GM21526 (cell line): Measurements from ENCODE around the gene PSME2.
"Not testable (repeated sequence)": the region's sequence is repeated elsewhere in the genome, so short reads cannot be mapped to it uniquely, and the experiment has no call there.

ENCODE experiments used
- ATAC-seq: cut with Tn5 transposase; IDR thresholded peaks from one replicate; pipeline ENCODE4 v1.9.1; 2021; ENCODE audit warnings: moderate library complexity; ENCODE audit not compliant: unreplicated experiment, low FRiP score

Gene PSME2

GRCh38 chr14:24116128-24116814, 30.1 kb downstream of the PSME2 start:
- ATAC-seq: no peak

GRCh38 chr14:24115422-24116127, 30.8 kb downstream of the PSME2 start:
- ATAC-seq: no peak

GRCh38 chr14:24114532-24115421, 31.6 kb downstream of the PSME2 start, which contains the start of the genes DCAF11 and NRL:
Gene DCAF11 (plus strand): TSS chr14:24114777. CDS start chr14:24115595, 818 bp downstream.
Gene NRL (minus strand): TSS chr14:24114949. CDS start chr14:24082848, 32,101 bp downstream.
- ATAC-seq: peak; percentile 81

GRCh38 chr14:24113801-24114531, 32.4 kb downstream of the PSME2 start:
- no peak for ATAC-seq

GRCh38 chr14:24113379-24113800, 33.0 kb downstream of the PSME2 start:
- ATAC-seq: no peak

DNA sequence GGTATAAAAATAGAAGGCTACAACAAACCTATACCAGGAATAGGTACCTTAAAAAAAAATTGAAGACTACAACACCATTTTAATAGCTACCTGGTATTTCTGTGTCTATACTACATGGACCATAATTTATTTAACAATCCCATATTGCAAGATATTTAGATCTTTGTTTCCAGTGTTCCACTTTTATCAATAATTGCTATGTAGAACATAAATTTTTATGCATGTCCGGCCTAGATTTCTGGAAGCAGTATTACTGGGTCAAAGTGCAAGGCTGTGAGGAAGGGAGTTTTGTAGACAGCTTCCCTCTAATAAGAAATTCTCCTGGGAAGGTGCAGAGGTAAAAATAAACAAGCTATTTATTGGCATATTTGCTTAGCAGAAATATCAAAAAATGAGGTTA, 35.9 kb downstream of the PSME2 start:
- no peak for ATAC-seq

DNA sequence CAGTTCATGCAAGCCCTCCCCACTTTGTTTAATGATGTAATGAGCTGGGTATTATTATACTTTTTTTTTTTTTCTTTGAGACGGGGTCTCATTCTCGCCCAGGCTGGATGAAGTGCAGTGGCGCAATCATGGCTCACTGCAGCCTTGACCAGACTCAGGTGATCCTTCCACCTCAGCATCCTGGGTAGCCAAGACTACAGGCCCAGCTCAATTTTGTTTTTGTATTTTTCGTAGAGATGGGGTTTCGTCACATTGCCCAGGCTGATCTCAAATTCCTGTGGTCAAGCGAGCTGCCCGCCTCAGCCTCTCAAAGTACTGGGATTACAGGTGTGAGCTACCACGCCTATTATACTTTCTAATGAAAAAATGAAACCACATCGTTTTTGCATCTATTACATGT, 36.4 kb downstream of the PSME2 start:
- no peak for ATAC-seq

- ATAC-seq: no peak
Measured at GRCh38 chr14:24108336-24108874, 38.0 kb downstream of the PSME2 start.

- ATAC-seq: no peak
Measured at GRCh38 chr14:24106672-24107271, 39.6 kb downstream of the PSME2 start.

DNA sequence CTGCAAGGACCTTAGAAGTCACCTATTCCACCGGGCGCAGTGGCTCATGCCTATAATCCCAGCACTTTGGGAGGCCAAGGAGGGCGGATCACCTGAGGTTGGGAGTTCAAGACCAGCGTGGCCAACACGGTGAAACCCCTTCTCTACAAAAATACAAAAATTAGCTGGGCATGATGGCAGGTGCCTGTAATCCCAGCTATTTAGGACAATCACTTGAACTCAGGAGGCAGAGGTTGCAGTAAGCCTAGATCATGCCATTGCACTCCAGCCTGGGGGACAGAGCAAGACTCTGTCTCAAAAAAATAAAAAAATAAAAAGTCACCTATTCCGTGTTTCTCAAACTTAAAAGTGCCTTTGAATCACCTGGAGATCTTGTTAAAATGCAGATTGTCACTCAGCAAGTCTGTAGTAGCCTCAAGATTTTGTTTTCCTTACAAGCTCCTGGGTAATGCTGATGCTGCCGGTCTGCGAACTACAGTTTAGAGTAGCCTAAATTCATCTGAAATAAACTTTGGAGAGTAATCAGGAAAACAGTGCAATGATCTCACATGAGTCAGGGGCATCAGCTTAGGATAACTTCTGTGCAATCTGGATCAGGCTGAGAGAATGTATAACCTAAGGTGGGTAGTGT, 40.7 kb downstream of the PSME2 start:
- ATAC-seq: not testable (repeated sequence)

DNA sequence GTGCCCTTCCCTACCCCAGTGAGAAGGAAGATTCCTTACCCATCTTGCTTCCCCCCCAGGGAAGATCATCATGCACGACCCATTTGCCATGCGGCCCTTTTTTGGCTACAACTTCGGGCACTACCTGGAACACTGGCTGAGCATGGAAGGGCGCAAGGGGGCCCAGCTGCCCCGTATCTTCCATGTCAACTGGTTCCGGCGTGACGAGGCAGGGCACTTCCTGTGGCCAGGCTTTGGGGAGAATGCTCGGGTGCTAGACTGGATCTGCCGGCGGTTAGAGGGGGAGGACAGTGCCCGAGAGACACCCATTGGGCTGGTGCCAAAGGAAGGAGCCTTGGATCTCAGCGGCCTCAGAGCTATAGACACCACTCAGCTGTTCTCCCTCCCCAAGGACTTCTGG, 43.0 kb downstream of the PSME2 start:
- ATAC-seq: no peak

DNA sequence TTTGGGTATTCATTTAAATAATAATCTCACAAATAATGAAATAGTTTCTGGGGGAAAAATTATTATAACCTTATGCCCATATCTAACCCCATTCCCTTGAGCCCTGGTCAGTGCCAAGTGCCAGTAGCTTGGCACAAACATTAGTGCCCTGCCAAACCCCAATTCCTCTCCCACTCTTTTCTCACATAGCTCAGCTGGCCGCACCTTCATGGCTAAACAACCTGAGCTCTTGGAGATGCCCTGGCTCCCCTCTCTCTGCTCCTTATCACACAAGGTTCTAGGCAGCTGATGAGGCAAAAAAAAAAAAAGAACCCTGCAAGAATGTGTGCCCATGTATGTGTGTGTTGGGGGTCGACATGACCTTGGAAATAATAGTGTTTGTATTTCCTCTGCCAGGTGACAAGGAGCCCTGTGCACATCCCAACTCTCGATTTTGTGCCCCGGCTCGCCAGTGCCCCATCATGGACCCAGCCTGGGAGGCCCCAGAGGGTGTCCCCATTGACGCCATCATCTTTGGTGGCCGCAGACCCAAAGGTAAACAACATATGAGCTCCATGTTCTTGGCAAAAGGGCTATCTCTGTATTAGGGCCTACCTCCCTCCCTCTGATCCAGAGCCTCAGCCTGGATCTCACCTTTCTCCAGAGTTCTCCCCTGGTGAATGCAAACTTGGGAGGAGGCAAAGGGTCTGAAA, 43.9 kb downstream of the PSME2 start:
- no peak for ATAC-seq

GRCh38 chr14:24100982-24101494, 45.4 kb downstream of the PSME2 start:
- no peak for ATAC-seq

DNA sequence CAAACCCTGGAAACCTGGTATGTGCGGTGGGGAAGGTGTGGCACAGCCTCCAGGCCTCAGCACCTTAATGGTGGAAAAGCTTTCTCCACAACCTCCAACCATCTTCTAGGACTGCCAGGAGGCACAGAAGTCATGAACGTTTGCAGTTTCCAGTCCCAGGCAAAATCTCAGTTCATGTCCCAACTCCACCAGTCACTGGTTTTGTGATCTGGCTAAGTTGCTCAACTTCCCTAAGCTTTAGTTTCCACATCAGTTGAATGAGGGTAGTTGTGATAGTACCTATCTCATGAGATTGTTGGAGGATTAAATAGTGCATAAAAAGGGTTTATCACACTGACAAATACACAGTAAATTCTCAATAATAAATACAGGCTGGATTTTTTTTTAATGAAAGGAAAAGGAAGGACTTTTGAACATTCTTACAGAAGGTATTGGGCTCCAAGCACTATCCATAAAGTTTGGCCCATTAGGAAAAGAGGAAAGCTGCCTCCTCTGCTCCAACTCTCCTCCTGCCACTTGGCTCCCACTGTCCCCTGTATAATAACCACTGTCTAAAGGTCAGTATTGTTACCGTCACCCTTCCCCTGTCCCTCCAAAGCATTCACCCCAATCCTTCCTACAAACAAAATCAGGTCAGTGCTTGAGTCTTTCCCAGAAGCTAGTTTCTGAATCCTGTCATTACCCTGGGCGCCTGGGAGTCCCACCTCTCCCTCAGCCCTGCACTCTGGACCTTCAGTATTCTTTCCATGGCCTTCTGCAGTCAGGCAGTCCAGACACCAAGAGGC, 46.0 kb downstream of the PSME2 start:
- ATAC-seq: no peak

GRCh38 chr14:24098927-24099813, 47.2 kb downstream of the PSME2 start:
- ATAC-seq: no peak

DNA sequence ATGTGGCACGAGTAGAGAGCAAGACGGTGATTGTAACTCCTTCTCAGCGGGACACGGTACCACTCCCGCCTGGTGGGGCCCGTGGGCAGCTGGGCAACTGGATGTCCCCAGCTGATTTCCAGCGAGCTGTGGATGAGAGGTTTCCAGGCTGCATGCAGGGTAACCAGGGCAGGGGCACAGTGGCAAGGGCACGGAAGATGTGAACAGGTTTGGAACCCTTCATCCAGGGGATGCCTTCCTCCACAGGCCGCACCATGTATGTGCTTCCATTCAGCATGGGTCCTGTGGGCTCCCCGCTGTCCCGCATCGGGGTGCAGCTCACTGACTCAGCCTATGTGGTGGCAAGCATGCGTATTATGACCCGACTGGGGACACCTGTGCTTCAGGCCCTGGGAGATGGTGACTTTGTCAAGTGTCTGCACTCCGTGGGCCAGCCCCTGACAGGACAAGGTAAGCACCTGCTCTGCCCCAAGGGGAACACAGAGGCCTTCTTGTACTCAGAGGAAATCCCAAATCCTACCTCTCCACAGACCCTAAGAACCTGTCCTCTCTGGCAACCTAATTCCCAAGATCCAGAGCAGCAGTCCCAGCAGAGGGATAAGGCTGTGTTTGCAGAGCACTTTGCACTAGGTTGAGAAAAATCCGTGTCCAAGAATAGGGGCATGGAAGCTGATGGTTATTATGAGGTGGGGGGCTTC, 48.0 kb downstream of the PSME2 start:
- no peak for ATAC-seq
